GM18873 (cell line): ENCODE measurements around the gene PATZ1.
"Not testable (repeated sequence)": the region's sequence is repeated elsewhere in the genome, so short reads cannot be mapped to it uniquely, and the experiment has no call there.

ENCODE experiments used
- ATAC-seq: cut with Tn5 transposase; IDR thresholded peaks from one replicate; pipeline ENCODE4 v1.9.1; 2021; ENCODE audit warnings: mild to moderate bottlenecking, moderate library complexity, moderate number of reproducible peaks; ENCODE audit not compliant: unreplicated experiment, low FRiP score

PATZ1 gene

DNA sequence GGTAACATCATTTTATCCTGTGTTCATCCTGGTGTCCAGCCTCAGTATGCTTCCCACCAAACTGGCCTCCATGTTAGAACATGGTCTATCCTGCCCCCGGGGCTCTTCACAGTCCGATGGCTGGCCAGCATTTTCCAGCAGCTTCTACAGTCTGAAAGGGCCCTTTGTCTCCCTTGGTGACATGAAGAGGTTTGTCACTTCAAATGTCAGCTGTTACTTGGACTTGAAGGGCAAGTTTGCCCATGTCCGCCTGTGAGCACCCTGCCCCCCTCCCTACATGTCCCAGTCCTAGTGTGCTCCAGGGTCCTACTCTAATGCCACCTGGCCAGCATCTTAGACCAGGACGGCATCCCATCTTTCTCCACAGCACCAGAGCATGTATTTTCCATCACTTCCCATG is 24.7 kb downstream of the PATZ1 start:
- no peak for ATAC-seq

- not testable (repeated sequence) for ATAC-seq
These were observed 31.9 kb downstream of the PATZ1 start for GRCh38 chr22:31314220-31314619.

GRCh38 chr22:31313366-31314147 is 32.6 kb downstream of the PATZ1 start:
- no peak for ATAC-seq

GRCh38 chr22:31308181-31308580 is 38.0 kb downstream of the PATZ1 start:
- ATAC-seq: no peak

- ATAC-seq: no peak
These were observed 41.0 kb downstream of the PATZ1 start for GRCh38 chr22:31305194-31305593.

GRCh38 chr22:31302537-31302936 is 43.6 kb downstream of the PATZ1 start:
- ATAC-seq: no peak

DNA sequence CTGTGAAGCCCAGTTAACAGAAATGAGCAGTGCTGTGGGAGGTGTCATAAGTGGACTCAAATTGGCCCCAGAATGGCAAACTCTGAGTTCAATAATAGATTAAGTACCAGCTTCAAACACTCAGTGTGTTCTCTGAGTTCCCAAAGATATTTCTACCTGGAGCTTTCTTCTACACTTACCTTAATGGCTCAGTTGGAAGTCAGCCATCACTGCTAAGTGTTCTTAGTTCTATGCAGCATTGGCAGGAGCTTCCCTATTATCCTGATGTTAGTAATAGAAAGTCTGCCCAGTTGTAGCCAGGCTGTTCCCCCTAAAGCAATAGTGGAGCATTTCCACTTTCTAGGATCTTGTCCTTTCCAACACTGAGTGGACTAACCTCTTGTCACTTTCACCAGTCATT is 44.1 kb downstream of the PATZ1 start:
- ATAC-seq: no peak

DNA sequence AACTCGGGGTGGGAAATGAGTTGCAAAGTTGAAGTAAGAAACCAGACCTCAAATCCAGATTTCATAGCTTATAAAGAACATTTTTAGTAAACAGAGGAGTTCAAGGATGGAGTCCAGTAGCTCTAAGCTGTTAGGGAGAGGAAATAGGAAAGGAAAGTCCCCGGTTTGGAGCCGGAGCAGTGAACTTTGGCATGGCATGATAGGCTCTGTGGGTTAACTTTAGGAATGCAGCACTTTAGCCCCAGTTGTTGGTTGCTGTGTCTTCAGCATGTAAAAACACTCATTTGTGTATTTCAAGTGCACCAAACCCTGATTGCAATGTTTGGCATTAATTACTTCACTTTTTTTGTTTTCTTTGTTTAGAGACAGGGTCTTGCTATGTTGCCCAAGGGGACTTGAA is 45.2 kb downstream of the PATZ1 start:
- no peak for ATAC-seq

DNA sequence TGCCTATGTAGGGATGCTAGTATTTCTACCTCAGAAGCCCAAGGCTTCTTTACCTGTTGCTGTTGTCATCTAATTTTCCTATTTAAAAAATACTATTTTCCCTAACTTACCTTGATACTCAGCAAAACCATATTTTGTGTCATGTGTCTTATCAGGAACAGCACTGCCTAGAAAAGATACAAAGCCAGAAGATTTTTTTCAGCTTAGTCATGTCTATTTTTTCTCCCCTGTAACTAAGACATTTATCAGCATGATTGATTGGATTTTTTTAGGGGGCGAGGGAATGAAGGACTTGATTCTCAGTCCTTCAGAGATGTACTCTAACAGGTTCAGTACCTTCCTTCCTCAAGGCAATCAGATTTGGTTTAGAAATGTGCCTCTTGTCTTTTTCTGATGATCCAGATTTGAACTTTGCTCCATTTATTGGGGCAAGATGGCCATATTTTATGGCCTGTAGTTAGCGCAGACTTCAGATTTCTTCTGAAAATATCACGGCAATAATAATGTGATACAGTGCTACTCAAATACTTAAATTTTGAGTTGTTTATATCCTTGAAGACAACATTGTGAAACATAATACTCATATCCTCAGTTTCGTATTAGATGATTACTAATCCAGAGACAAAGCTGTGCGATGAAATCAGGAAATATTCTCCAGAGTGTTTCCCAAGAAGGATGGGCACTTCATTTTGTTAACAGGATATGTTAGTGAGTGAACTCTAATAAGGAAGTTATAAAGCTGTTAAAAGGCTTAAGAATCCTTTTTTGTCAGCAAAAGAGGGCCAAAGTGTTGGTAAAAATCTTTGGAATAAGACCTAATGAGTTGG is 50.1 kb downstream of the PATZ1 start:
- no peak for ATAC-seq

DNA sequence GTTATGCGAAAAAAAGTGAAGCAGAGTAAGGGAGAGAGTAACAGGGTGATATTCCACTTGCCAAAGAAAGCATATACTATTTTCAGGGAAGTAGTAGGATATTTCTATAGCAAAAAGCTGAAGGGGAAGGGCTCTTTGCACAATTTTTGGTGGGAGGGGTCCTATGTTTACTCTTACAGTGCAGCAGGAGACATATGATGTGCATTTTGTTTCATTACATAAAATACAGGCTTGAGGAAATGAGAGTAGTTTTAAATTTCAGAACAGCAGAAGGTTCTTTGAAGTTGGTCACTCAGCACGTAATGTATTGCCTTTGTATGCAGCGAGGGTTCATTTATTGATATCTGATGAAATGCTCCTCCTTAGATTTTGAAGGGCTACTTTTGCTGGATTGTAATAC is 50.8 kb downstream of the PATZ1 start:
- no peak for ATAC-seq

DNA sequence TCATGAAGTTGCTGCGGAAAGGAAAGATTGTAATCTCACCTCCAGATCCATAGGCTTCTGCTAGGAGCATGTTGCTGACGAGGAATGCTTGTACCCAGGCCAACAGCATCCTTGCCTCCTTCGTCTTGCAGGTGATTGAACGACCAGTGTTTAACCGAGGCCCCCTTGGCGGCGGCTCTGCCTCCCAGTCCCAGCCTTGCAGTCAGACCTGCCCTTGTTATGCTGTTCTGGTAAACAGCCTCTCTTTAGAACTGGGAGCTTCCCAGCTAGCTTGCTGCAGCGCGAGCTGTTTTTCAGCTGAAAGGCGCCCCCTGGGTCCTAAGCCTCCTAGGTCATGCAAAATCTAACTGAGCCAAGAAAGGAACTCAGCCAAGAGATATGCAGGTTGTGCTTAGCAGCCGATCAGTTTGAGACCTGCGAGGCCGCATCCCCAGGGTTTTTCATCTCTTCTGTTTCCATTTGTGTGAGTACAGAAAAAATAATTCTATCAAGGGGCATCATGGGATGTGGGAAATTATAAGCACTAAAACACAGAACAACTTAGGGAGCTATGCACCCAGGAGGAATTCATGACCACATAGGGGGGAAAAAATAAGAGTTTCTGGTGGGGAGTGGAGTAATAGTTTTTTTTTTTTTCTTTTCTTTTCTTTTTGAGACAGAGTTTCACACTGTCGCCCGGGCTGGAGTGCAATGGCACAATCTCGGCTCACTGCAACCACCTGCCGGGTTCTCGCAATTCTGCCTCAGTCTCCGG is 53.7 kb downstream of the PATZ1 start, which contains the start of gene PIK3IP1:
Gene PIK3IP1, minus strand, starts transcription at position 253 of the 754 bp plus-strand sequence. Its CDS starts 144 bp downstream, at position 109.
- no peak for ATAC-seq

- ATAC-seq: no peak
These were observed 54.5 kb downstream of the PATZ1 start for GRCh38 chr22:31291481-31292235.

DNA sequence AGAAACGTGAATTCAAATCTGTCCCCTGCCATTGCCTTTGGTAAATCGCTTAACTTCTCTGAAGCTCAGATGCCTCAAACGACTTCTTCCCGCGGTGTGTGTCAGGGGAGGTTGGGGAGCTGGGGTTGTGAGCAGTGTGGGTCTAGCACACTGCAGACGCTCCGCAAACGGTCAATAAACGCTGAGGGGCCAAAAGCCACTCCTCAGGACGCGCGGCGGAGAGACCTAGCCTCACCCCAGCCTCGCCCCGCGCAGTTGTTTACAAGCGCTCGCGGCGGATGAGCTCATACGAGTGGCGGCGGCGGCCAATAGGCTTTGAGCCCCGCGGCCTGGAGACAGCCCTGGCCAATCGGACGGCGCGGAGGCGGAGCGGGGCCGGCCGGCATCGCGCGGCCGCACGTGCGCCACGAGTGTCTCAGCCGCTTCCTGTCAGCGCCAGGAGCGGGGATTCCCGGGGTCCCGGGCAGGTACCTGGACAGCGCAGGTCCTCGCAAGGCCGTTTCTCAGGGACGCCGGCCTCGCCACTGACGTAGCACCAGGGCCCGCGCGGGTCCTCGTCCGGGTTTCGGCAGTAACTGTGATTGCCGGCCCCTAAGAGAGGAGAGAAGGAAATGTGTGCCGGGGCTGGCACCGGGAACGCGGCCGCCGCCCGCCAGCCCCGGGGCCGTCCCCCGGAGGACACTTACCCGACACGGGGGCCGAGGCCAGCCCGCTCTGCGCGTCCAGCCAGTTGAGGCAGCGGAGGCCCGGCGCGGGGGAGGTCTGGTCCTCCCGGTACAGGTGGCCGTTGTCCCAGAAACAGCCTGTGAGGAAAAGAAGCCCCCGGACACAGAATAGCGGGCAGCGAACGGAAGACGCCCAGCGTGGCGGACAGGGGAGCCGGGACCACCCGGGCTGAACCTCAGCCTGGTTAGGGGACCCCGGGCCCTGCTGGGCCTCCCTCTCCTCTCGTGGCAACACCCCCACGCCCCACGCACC is 55.4 kb downstream of the PATZ1 start:
- ATAC-seq: peak; percentile 81

- ATAC-seq: no peak
These were observed 56.8 kb downstream of the PATZ1 start for GRCh38 chr22:31289344-31289743.

DNA sequence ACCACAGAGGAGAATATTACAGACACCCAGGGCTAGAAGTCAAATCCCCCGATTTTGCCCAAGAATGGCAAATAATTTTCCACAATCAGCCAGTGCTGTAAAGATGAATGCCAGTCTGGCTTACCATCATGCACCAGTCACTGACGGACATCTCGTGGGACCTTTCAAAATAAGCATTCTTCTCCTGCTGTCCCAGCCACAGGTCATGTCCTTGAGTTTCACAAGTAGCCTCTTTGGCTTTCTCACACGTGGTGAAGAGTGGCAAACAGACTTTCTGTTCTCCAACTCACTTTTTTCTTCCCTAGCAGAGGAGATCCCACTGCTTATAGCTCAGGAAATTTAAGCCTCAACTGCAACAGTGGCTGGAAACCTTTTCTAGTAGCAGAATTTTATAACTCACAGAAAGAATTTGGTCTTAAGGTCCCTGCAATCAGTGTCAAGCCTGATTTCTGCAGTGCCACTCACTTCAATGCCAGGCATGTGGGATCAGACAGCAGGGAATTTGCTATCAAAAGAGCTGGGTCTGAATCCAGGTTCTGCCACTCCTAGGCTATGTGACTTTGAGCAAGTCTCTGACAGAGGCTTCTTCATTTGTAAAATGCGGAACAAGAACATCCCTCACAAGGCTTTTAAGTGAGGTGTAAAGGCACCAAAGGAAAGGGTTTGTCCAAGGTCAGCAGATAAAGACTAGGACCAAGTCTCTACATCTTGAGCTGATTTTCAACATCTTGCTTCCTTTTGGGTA is 57.5 kb downstream of the PATZ1 start:
- no peak for ATAC-seq

GRCh38 chr22:31287818-31288495 is 58.2 kb downstream of the PATZ1 start:
- no peak for ATAC-seq

DNA sequence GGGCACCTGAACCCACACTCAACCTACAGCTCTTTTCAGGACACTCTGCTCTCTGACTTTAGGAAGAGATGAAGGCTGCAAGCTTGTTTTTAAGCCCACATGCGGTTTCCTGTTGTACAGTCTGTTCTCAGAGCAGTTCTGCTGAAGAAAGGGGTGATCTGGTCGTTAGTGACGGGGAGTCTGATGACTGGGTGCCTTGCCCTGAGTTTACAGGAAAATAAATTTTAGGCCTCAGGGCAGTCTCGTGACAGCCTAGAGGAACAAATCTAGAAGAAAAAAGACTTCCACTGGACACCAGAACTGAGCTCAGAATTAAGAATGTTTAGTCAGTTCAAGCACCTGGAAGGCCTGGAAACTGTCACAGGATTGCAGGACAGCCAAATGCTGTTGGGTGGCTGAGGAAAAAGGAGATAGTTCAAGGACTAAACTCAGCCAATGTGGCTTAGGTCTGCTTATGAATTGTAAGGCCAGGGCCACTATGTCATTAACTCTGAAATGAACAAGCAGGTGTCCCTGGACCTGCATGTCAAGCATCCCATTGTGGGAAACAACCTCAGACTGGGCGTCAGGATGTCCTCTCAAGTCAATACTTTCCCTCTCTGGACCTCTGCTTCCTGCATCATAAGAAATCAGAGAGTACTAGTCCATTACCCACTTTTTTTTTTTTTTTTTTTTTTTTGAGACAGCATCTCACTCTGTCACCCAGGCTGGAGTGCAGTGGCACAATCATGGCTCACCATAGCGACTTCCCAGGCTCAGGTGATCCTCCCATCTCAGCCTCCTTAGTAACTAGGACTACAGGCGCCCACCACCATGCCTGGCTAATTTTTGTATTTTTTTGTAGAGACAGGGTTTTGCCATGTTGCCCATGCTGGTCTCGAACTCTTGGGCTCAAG is 59.5 kb downstream of the PATZ1 start:
- no peak for ATAC-seq
